ENCODE data around the gene ANO6. TPM values are rescaled to one million over a fixed set of nuclear protein-coding genes. Genes with fewer than 3 reads are reported as not detected.

ANO6 gene
- total RNA-seq, 1 experiment from 2014 or later, result 18.1 TPM

GRCh38 chr12:45439039-45439438 lies 223.1 kb downstream of the ANO6 start:
- POLR2A ChIA-PET (ENCODE audit: unreplicated experiment), result no interaction called here
- no peak for ATAC-seq
- Histone ChIP-seq H2AFZ (ENCODE audit: low read length) (no peak overlapping the region), H3K4me3 (ENCODE audit: low read length) (no peak overlapping the region), H3K27me3 (ENCODE audit: low read length) (no peaks in the 10 kb centered on the region), H3K4me1 (ENCODE audit: insufficient read depth, low read length) (no peaks in the 10 kb centered on the region), H3K36me3 (ENCODE audit: low read depth, low read length) (no peaks in the 10 kb centered on the region), H3K9me3 (ENCODE audit: low read length) (peaks cover 9% of the 10 kb centered on the region; the same call in 1 of the 2 replicates), H3F3A (ENCODE audit: low read length, unreplicated experiment) (no peaks in the 10 kb centered on the region), H3K79me2 (ENCODE audit: low read length) (no peaks in the 10 kb centered on the region), H3K9ac (ENCODE audit: low read length) (no peak overlapping the region), H3K27ac (ENCODE audit: low read length) (no peak overlapping the region), H4K20me1 (ENCODE audit: low read length) (no peaks in the 10 kb centered on the region), H3K4me2 (ENCODE audit: low read length) (no peak overlapping the region), H3K9me2 (replicated peaks; ENCODE audit: low read length) (no peaks in the 10 kb centered on the region)
- BruUV-seq (replicated peaks), result no TSS peak
- TF ChIP-seq CTCF (conservative IDR thresholded peaks at IDR 0.05; ENCODE audit: low read depth, low read length) (no peak), EZH2phosphoT487 (IDR thresholded peaks at IDR 0.05; ENCODE audit: borderline replicate concordance, low read length) (no peak), EZH2 (IDR thresholded peaks at IDR 0.05; ENCODE audit: low read length, unreplicated experiment) (no peak)
- intact Hi-C loops (cut with micrococcal nuclease), result no loop called here
- CTCF ChIA-PET, result no interaction called here
- DNase-seq, result peak; percentile 20

GRCh38 chr12:45446013-45446412 lies 230.1 kb downstream of the ANO6 start:
- Histone ChIP-seq H3F3A (ENCODE audit: low read length, unreplicated experiment) (no peaks in the 10 kb centered on the region), H3K27me3 (ENCODE audit: low read length) (no peaks in the 10 kb centered on the region), H3K9me3 (ENCODE audit: low read length) (peaks cover 22% of the 10 kb centered on the region; the same call in 1 of the 2 replicates), H3K4me3 (ENCODE audit: low read length) (no peak overlapping the region), H3K27ac (ENCODE audit: low read length) (no peak overlapping the region), H4K20me1 (ENCODE audit: low read length) (no peaks in the 10 kb centered on the region), H3K4me2 (ENCODE audit: low read length) (no peak overlapping the region), H3K4me1 (ENCODE audit: insufficient read depth, low read length) (no peaks in the 10 kb centered on the region), H3K79me2 (ENCODE audit: low read length) (no peaks in the 10 kb centered on the region), H3K9ac (ENCODE audit: low read length) (no peak overlapping the region), H3K9me2 (replicated peaks; ENCODE audit: low read length) (no peaks in the 10 kb centered on the region), H2AFZ (ENCODE audit: low read length) (no peak overlapping the region), H3K36me3 (ENCODE audit: low read depth, low read length) (no peaks in the 10 kb centered on the region)
- TF ChIP-seq EZH2 (IDR thresholded peaks at IDR 0.05; ENCODE audit: low read length, unreplicated experiment) (no peak), EZH2phosphoT487 (IDR thresholded peaks at IDR 0.05; ENCODE audit: borderline replicate concordance, low read length) (no peak), CTCF (conservative IDR thresholded peaks at IDR 0.05; ENCODE audit: low read depth, low read length) (no peak)
- no TSS peak for BruUV-seq (replicated peaks)
- ChIA-PET POLR2A (ENCODE audit: unreplicated experiment) (no interaction called here), CTCF (no interaction called here)
- DNase-seq (no peak), ATAC-seq (no peak)
- intact Hi-C loops (cut with micrococcal nuclease), result no loop called here

- no peak for ATAC-seq
Observed at GRCh38 chr12:45458238-45458637, 242.3 kb downstream of the ANO6 start.

More at GRCh38 chr12:45458238-45458637, 242.3 kb downstream of the ANO6 start:
- Histone ChIP-seq H3K4me1 (ENCODE audit: insufficient read depth, low read length) (no peaks in the 10 kb centered on the region), H2AFZ (ENCODE audit: low read length) (no peak overlapping the region), H3K4me3 (ENCODE audit: low read length) (no peak overlapping the region), H3K79me2 (ENCODE audit: low read length) (no peaks in the 10 kb centered on the region), H3K9me3 (ENCODE audit: low read length) (no peaks in the 10 kb centered on the region), H3K36me3 (ENCODE audit: low read depth, low read length) (no peaks in the 10 kb centered on the region), H3K9me2 (replicated peaks; ENCODE audit: low read length) (no peaks in the 10 kb centered on the region), H3K27ac (ENCODE audit: low read length) (no peak overlapping the region), H3K27me3 (ENCODE audit: low read length) (no peaks in the 10 kb centered on the region), H3F3A (ENCODE audit: low read length, unreplicated experiment) (no peaks in the 10 kb centered on the region), H3K4me2 (ENCODE audit: low read length) (no peak overlapping the region), H4K20me1 (ENCODE audit: low read length) (no peaks in the 10 kb centered on the region), H3K9ac (ENCODE audit: low read length) (no peak overlapping the region)
- CTCF ChIA-PET, result no interaction called here
- DNase-seq, result no peak
- TF ChIP-seq EZH2 (IDR thresholded peaks at IDR 0.05; ENCODE audit: low read length, unreplicated experiment) (no peak), CTCF (conservative IDR thresholded peaks at IDR 0.05; ENCODE audit: low read depth, low read length) (no peak), EZH2phosphoT487 (IDR thresholded peaks at IDR 0.05; ENCODE audit: borderline replicate concordance, low read length) (no peak)
- intact Hi-C loops (cut with micrococcal nuclease), result no loop called here
- no TSS peak for BruUV-seq (replicated peaks)
- POLR2A ChIA-PET (ENCODE audit: unreplicated experiment), result no interaction called here

All from PC-3 (cell line).